Ascending aorta (tissue), 2 donors: ENCODE results near the gene SLC25A21. TPM values are rescaled to one million over a fixed set of nuclear protein-coding genes. Genes with fewer than 3 reads are reported as not detected.

ENCODE experiments used
- DNase-seq, 2 donors: peaks; one replicate each; pipeline ENCODE4 v3.0.0-alpha.2; 2019; ENCODE audit warnings: low spot score in 2 of 2
- H3K27ac ChIP-seq, 2 donors: fragments of 200-600 bp; sonication (generic); one replicate each; pipeline ENCODE4 v1.5.1; 2016 to 2017; ENCODE audit warnings: mild to moderate bottlenecking in 1 of 2
- H3K27me3 ChIP-seq: fragments of 200-600 bp; sonication (generic); one replicate; pipeline ENCODE4 v1.5.1; 2017
- H3K36me3 ChIP-seq, 2 donors: fragments of 200-600 bp; sonication (generic); one replicate each; pipeline ENCODE4 v1.5.1; 2016
- H3K4me1 ChIP-seq, 2 donors: fragments of 200-600 bp; sonication (generic); one replicate each; pipeline ENCODE4 v1.5.1; 2016 to 2017; ENCODE audit warnings: mild to moderate bottlenecking in 1 of 2
- H3K4me3 ChIP-seq, 2 donors: fragments of 200-600 bp; sonication (generic); one replicate each; pipeline ENCODE4 v1.5.1; 2016 to 2017; ENCODE audit warnings: mild to moderate bottlenecking in 1 of 2
- H3K9me3 ChIP-seq, 2 donors: fragments of 200-600 bp; sonication (generic); one replicate each; pipeline ENCODE4 v1.5.1; 2016
- intact Hi-C: fragments of 100-400 bp; cut with DNase I; formaldehyde crosslinking; loops from one replicate; pipeline ENCODE4 v1.15.1; 2023
- total RNA-seq: library from RNA; depleted of rRNA; stranded (reverse); fragments of >200 nt; gene quantifications from one replicate; pipeline ENCODE4 v1.1.0, GENCODE V29; 2016
- TF ChIP-seq, protein P1 (sequence below), 3 experiments: fragments of 200-600 bp in 2 of 3; fragments of 450-650 bp in 1 of 3; sonication (generic) in 2 of 3; IDR thresholded peaks; one replicate each; pipeline ENCODE4 v1.5.1; 2016 to 2019; ENCODE audit warnings: antibody characterized with exemption in 3 of 3, mild to moderate bottlenecking in 1 of 3, moderate library complexity in 1 of 3

The SLC25A21 gene
- total RNA-seq, 1 donor from 2014 or later: not detected

DNA sequence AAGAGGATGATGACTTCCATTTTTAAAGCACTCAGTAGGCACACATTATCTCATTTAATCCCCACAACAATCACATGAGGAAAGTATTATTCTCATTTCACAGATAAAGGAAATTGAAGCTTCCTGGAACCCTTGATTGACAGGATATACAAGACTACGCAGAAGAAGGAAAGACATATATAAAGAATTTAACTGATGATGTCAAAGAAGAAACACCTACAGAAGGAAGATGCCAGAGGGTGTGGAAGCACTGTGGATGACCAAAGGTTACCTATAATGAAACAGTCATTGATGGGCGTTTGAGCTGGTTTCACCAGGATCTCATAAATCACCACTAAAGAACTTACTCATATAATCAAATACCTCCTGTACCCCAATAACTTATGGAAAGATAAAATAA, 197.4 kb downstream of the SLC25A21 start:
- Histone ChIP-seq H3K9me3 (no peaks in the 10 kb centered on the region), H3K36me3 (no peaks in the 10 kb centered on the region), H3K4me3 (no peak overlapping the region), H3K4me1 (peaks cover 0 to 10% of the 10 kb centered on the region in 2 donors), H3K27me3 (no peaks in the 10 kb centered on the region), H3K27ac (peak overlapping the region; percentile 46 to 68)
- no peak for DNase-seq
- TF ChIP-seq, protein P1, sequence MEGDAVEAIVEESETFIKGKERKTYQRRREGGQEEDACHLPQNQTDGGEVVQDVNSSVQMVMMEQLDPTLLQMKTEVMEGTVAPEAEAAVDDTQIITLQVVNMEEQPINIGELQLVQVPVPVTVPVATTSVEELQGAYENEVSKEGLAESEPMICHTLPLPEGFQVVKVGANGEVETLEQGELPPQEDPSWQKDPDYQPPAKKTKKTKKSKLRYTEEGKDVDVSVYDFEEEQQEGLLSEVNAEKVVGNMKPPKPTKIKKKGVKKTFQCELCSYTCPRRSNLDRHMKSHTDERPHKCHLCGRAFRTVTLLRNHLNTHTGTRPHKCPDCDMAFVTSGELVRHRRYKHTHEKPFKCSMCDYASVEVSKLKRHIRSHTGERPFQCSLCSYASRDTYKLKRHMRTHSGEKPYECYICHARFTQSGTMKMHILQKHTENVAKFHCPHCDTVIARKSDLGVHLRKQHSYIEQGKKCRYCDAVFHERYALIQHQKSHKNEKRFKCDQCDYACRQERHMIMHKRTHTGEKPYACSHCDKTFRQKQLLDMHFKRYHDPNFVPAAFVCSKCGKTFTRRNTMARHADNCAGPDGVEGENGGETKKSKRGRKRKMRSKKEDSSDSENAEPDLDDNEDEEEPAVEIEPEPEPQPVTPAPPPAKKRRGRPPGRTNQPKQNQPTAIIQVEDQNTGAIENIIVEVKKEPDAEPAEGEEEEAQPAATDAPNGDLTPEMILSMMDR (IDR thresholded peaks at IDR 0.05): no peak
- intact Hi-C loops: loop anchor here (5.0 kb wide), 2 partner anchors 62 to 142 kb away; no protein-coding TSS in a partner anchor

DNA sequence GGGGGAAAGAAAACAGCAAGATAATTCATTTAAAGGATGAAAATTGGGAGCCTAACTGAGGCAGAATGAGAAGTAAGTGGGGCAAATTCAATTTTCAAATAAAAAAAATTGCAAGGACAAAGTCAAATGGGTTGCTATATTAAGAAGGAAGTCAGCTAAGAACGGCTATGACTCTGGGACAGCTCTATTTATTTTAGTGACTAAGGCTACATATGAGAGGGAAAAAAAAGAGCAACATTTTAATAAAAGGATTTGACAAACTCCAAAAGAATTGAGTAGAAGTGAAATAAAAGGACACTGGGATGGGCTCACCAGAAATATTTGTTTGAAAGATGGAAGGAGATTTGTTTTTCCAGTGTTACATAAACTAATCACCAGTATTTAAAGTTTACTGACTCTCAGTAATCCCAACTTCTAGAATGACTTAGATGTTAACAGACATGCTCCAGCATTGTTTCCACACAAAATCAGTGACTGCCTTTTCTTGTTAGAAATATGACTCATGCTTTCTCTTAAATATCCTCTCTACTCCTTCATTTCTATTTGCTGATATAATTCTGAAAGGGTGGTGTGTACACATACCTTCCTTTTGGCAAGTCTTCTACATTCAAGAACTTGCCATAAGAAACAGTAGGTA, 198.5 kb downstream of the SLC25A21 start:
- DNase-seq: no peak
- TF ChIP-seq, protein P1 (IDR thresholded peaks at IDR 0.05): no peak
- no peaks in the 10 kb centered on the region for H3K9me3 ChIP-seq
- H3K27me3 ChIP-seq: no peaks in the 10 kb centered on the region
- peak overlapping the region; percentile 68 for H3K27ac ChIP-seq
- H3K36me3 ChIP-seq: no peaks in the 10 kb centered on the region
- intact Hi-C loops: loop anchor here (5.0 kb wide), 2 partner anchors 63 to 143 kb away; no protein-coding TSS in a partner anchor
- no peak overlapping the region for H3K4me3 ChIP-seq
- H3K4me1 ChIP-seq: peaks cover 0 to 10% of the 10 kb centered on the region in 2 donors

DNA sequence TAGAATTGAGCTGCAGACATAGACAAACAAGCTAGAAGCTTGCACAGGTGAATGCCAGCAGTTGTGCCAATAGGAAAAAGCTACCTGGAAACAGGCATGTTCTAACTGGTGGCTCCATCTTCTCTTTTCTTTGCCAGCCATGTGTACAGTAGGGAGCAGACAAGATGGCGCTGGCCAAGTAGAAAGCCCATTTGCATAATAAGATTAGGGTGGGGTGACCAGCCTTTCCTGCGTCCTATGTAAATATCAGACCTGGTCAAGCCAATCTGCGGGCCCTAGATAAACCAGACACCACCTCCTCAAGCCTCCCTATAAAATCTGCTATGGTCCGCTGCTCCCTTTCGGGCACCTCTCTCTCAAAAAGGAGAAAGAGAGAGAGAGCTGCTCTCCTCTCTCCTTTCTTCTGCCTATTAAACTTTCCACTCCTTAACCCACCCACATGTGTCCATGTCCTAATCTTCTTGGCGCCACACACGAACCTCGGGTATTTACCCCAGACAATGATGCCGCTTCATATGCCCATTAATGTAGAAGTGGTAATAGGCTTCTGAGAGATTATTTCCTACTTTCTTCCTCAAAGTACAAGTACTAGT, 201.0 kb downstream of the SLC25A21 start:
- DNase-seq: no peak
- TF ChIP-seq, protein P1 (IDR thresholded peaks at IDR 0.05): no peak
- intact Hi-C loops: loop anchor here (5.0 kb wide), 2 partner anchors 66 to 146 kb away; no protein-coding TSS in a partner anchor
- Histone ChIP-seq H3K27me3 (no peaks in the 10 kb centered on the region), H3K36me3 (no peaks in the 10 kb centered on the region), H3K27ac (no peak overlapping the region), H3K9me3 (no peaks in the 10 kb centered on the region), H3K4me3 (no peak overlapping the region), H3K4me1 (peaks cover 0 to 10% of the 10 kb centered on the region in 2 donors)

DNA sequence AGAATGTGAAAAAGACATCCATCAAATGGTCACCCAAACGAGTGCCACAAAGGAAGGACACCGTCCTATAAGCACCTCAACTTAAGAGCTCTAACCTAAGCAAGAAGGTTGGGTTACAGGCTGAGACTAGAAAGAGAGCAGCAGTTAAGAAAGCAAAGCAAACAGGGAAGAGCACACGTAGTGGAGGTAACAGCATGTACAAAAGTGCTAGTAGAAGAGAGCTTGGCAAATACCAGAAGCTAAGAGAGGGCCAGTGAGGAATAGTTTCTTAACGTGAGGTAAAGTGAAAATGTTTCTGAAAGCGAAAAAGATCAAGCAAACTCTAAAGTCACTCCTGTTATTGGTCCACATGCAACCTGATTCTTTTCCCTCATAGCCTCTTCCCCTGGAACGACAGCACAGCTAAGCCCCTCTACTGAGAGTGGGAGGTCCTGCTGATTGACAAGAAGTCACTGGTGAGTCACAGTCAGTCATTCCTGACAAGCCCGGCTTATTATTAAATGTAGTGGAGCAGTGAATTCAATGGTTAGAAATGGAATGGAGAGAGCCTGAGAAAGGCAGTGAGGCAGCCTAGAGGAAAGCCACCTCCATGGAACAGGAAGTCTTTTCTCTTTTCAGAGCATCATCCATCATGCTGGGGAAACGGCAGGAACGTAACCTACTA, 204.4 kb downstream of the SLC25A21 start:
- TF ChIP-seq, protein P1 (IDR thresholded peaks at IDR 0.05): no peak
- intact Hi-C loops: no loop called here
- no peak overlapping the region for H3K27ac ChIP-seq

DNA sequence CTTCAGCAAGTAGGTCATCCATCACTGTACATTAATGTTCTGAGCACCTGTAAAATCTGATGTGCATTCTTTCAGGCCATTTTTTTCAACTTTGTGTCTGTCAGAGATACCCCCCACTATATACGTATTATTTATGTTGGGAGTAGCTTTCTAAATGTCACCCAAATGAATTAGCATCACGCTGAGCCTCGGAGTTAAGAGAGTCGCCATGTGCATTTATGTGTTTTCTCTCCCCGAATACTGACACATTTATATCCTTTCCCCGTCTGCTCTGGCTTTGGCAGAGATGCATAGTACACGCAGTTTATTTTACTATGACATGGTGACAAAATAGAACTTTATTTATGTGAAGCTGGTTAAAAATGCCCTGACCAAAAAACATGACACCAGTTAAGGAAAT, 216.4 kb downstream of the SLC25A21 start:
- H3K4me3 ChIP-seq: no peak overlapping the region
- no peaks in the 10 kb centered on the region for H3K9me3 ChIP-seq
- no peaks in the 10 kb centered on the region for H3K36me3 ChIP-seq
- no peak for DNase-seq
- H3K4me1 ChIP-seq: no peaks in the 10 kb centered on the region
- no peaks in the 10 kb centered on the region for H3K27me3 ChIP-seq
- TF ChIP-seq, protein P1 (IDR thresholded peaks at IDR 0.05): no peak
- H3K27ac ChIP-seq: no peak overlapping the region
- intact Hi-C loops: no loop called here

More for the DNA sequence above, 204.4 kb downstream of the SLC25A21 start:
- H3K4me1 ChIP-seq: peaks cover 0 to 4% of the 10 kb centered on the region in 2 donors
- no peak overlapping the region for H3K4me3 ChIP-seq
- no peak for DNase-seq
- H3K9me3 ChIP-seq: no peaks in the 10 kb centered on the region
- H3K36me3 ChIP-seq: no peaks in the 10 kb centered on the region
- H3K27me3 ChIP-seq: no peaks in the 10 kb centered on the region
